Omental fat pad (tissue), 4 donors: Measurements from ENCODE around the gene TLCD3B. TPM values are rescaled to one million over a fixed set of nuclear protein-coding genes. Genes with fewer than 3 reads are reported as not detected.

Experiments
- ATAC-seq: fragments of 150-250 bp; one replicate; pipeline ENCODE4 v1.9.1; 2016; ENCODE audit warnings: mild to moderate bottlenecking, moderate library complexity; ENCODE audit not compliant: low FRiP score
- DNase-seq: peaks from one replicate; pipeline ENCODE4 v3.0.0-alpha.2; 2019; ENCODE audit warnings: low spot score
- total RNA-seq, 4 donors: library from RNA; depleted of rRNA; stranded (reverse); fragments of >200 nt; gene quantifications; one replicate each; pipeline ENCODE4 v1.1.0, GENCODE V29; 2016
- TF ChIP-seq, protein P1 (sequence below), 3 donors: fragments of 450-650 bp; IDR thresholded peaks; one replicate each; pipeline ENCODE4 v1.5.1; 2016 to 2017; ENCODE audit warnings: antibody characterized with exemption in 3 of 3, mild to moderate bottlenecking in 3 of 3, moderate library complexity in 2 of 3

TLCD3B gene
- total RNA-seq, 4 donors from 2014 or later, result not detected

DNA sequence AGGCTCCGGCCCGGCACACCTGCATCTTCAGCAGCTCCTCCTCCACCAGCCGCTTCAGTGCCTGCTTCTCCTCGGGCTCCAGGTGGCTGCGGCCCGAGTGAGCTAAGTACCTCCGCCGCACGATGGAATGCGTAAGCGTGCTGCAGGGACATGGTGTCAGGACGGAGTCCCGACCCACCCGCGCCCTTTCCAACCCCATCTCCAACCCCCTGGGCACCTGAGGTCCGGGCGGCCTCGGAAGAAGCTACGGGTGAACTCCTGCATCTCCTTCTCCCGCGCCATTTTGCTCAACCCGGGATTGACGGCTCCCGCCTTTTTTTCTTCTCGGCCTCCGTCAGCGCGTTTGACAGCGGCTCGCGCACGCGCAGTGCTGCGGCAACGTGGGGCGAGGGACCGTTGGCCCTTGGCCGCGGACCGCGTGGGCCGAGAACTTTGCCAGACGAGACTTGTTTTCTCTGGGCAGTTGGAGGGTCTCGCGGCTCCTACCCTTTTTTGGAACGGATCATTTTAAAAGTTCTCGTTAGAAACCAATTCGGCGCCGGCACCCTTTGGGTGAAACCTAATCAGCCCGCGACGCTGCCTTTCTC lies 35.7 kb downstream of the TLCD3B start, which contains the start of gene HIRIP3:
HIRIP3 (minus strand) TSS at position 294 of the 587 bp plus-strand sequence; CDS start at position 282, 12 bp downstream.
- DNase-seq, result peak; percentile 65
- TF ChIP-seq, protein P1, sequence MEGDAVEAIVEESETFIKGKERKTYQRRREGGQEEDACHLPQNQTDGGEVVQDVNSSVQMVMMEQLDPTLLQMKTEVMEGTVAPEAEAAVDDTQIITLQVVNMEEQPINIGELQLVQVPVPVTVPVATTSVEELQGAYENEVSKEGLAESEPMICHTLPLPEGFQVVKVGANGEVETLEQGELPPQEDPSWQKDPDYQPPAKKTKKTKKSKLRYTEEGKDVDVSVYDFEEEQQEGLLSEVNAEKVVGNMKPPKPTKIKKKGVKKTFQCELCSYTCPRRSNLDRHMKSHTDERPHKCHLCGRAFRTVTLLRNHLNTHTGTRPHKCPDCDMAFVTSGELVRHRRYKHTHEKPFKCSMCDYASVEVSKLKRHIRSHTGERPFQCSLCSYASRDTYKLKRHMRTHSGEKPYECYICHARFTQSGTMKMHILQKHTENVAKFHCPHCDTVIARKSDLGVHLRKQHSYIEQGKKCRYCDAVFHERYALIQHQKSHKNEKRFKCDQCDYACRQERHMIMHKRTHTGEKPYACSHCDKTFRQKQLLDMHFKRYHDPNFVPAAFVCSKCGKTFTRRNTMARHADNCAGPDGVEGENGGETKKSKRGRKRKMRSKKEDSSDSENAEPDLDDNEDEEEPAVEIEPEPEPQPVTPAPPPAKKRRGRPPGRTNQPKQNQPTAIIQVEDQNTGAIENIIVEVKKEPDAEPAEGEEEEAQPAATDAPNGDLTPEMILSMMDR (IDR thresholded peaks at IDR 0.05), result no peak
- ATAC-seq, result peak; percentile 77

DNA sequence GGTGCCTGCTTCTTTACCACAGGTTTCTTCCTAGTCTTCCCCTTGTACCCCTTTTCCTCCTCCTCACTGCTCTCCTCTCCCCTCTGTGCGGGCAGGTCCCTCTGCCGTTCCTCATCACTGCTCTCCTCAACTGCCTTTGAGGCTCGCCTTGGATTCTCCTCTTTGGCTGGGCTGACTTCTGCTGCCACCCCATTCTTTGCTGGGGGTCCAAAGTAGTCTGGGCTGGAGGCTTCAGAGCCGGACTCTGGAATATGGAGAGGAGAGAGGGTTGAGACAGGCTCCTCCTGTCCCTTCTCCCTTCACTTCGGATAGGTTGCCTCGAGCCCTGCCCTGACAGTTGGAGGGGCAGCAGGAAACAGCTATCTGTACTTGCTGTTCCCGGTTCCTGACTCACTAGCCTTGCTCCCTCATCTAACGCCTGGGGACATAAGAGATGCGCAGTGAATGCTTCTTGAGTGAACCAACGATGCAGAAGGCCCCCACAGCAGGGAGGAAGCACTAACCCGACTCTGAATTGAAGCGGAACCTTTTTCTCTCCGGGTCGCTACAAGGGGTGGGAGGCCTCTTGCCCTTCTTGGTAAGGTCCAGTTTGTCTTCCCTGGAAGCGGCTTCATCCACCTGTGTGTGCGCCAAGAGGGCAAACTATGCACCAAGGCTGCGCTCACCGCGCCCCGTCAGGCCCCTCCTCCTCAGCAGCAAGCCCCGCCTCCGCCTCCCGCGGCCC lies 36.3 kb downstream of the TLCD3B start:
- no peak for DNase-seq
- TF ChIP-seq, protein P1 (IDR thresholded peaks at IDR 0.05), result no peak
- peak; percentile 52 for ATAC-seq

DNA sequence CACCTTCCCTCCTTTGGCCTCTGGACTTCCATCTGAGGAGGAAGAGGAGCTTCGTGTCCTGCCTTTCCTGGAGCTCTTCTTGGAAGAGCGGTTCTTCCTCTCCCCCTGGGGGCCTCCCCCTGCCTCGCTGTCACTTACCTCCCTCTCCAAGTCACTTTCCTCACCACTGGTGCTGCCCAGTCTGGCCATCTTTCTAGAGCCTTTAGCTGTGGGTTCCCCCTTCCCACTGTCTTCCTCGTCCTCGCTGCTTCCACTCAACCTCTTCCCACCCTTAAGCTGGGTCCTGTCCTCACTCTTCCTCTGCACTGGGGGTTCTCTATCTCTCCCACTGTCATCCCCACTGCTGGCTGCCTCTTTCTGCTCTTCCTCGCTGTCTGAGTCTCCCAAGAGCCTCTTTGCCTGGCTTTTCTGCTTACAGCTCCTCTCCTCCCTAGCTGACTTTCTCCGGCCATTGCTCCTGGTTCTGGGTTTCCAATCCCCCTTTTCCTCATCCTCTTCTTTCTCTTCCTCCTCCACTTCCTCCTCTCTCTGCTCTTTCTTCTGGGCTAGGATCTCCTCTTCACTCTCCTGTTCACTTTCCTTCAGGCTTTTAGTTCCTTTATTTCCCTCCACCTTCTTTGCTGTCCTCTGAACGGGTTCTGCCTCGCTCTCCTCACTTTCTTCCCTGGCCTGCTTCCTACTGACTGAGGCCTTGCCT lies 37.0 kb downstream of the TLCD3B start:
- TF ChIP-seq, protein P1 (IDR thresholded peaks at IDR 0.05), result no peak
- no peak for ATAC-seq
- DNase-seq, result no peak

DNA sequence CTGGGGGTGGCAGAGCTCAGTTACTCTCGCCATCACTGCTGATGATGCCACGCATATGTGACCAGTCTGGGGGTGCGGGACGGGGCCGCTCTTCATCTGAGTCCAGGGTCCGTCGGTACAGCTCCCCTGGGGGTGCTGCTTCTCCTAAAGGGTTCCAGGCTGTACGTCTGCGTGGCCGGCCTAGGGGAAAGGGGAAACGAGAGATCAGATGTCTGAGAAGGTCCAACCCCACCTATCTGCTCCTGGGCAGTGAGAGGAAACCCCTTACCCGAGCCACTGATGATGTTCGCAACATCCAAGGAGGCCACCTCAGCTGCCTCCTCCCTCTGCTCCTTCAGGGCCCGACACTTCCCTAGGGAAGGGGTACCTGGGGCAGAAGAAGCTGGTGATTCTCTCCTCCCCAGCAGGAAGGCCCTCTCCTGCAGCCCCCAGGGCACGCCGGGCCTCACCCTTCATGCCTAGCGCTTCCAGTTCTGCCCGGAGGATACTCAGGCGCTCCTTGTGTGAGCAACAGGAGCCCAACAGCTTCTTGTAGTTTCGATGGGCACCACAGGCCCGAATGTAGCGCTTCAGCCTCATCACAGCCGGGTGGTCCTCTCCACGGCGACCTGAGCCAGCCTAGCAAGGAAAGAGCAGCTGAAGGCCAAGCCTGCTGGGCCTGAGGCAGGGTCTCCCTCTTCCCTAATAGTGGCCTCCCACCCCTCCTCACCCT lies 37.7 kb downstream of the TLCD3B start:
- TF ChIP-seq, protein P1 (IDR thresholded peaks at IDR 0.05), result no peak
- ATAC-seq (no peak), DNase-seq (no peak)

DNA sequence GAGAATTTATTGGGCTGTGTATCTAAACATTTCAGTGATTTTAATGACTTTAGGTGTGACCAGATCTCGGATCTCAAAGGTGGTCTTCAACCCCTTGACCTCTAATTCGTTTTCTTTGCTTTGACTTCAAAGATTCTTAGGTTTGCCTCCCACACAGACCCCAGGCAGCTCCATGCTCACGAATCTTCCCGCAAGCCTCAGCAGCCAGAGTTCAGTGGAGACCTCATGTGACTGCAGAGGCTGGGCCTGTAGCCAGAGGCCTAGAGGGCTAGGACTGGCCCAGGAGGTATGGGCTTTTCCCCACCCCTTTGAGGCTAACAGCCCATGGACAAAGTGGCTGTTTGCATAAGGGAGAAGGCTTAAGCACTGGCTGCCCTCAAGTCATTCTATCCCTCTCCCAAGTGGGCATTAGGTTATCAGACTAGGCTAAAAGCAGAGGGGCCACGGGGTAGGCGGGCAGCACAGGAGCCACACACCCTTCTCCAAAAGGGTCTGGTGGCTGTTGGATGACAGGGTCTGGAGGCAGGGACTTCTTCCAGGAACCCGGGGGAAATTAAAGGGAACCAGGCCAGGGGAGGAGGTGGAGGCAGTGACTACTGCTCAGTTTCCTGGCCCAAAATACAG lies 38.6 kb downstream of the TLCD3B start:
- TF ChIP-seq, protein P1 (IDR thresholded peaks at IDR 0.05), result no peak
- DNase-seq (no peak), ATAC-seq (no peak)

DNA sequence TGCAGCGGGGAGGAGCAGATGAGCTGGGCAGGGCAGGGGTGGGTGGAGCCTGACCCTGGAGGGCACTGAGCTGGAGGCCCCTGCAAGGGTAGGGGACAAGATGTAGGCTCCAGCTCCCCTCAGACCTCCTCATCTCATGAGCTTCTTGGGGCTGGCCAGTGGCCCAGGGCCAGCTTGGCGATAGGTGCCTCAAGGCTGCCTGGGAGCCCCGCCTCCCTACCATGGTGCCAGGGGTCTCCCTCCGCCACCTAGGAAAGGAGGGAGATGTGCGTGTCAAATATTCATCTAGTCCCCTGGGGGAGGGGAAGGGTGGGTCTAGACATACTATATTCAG lies 39.5 kb downstream of the TLCD3B start:
- TF ChIP-seq, protein P1 (IDR thresholded peaks at IDR 0.05), result no peak
- DNase-seq (no peak), ATAC-seq (no peak)
